NCI-H146 treated with DMSO at 0.1 percent for 48 hours (cell line): ENCODE measurements around the gene PTCHD1.

ENCODE experiments used
- DNase-seq: peaks from one replicate; lab custom pipeline; 2025; ENCODE audit not compliant: unreplicated experiment; lab: John Stamatoyannopoulos, UW

The PTCHD1 gene

DNA sequence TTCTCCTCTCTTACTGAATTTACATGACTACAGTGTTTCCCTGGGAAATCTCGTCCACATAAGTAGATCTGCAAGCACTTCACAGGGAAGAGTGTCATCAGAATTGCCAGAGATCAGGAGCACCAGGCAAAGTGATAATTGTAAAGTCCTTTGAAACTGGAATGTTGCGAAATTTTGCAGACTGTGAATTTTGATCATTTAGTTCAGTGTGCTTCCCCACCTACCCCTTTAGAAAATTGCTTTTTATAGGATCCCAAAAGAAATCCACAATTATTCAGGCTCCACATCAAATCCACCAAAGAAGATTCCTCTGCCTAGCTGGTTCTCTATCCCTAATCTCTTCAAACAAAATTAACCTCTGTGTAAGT lies 10.2 kb downstream of the PTCHD1 start:
- DNase-seq = no peak

GRCh38 chrX:23356189-23356588 lies 21.5 kb downstream of the PTCHD1 start:
- DNase-seq = no peak

- no peak for DNase-seq
Observed at GRCh38 chrX:23364416-23364815, 29.8 kb downstream of the PTCHD1 start.

DNA sequence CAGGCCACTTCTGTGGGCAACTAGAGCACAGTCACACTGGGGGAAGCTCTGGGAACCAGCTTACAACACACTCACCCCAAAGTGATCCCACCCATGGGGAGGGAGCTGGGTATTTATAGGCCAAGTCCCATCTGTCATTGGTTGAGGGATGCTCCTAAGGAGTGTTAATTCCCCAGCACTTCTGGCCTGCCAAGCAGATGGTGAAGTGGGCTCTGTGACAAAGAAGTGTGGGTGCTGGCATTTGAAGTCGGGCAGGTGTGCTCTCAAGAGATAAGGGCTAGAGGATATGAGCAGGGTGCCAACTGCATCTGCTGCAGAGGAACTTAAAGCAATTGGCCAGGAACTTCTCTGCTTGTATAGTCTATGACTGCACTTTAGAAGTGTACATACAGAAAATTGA lies 30.9 kb downstream of the PTCHD1 start:
- no peak for DNase-seq

DNA sequence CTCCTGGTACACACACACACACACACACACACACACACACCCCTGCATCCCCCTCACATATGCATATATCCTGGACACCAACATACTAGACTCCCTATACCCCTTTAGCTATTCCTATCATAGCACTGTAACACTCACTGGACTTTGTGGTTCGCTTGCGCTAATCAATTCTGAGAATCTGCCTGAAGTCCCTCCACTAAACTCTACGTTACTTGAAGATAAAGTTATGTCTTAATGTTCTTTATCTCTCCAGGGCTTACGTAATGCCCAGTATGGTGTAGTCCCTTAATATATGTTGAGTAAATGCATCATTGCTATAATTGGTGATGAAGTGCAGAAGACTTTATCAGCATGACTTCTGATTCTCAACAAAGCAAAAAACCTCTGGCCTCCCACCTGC lies 32.3 kb downstream of the PTCHD1 start:
- no peak for DNase-seq

- no peak for DNase-seq
Observed at GRCh38 chrX:23369027-23369426, 34.4 kb downstream of the PTCHD1 start.

GRCh38 chrX:23372220-23372902 lies 37.7 kb downstream of the PTCHD1 start:
- DNase-seq = no peak

- no peak for DNase-seq
Observed at GRCh38 chrX:23373129-23373804, 38.6 kb downstream of the PTCHD1 start.

- no peak for DNase-seq
Observed at GRCh38 chrX:23374291-23374690, 39.6 kb downstream of the PTCHD1 start.

- no peak for DNase-seq
Observed at GRCh38 chrX:23376581-23376980, 41.9 kb downstream of the PTCHD1 start.

DNA sequence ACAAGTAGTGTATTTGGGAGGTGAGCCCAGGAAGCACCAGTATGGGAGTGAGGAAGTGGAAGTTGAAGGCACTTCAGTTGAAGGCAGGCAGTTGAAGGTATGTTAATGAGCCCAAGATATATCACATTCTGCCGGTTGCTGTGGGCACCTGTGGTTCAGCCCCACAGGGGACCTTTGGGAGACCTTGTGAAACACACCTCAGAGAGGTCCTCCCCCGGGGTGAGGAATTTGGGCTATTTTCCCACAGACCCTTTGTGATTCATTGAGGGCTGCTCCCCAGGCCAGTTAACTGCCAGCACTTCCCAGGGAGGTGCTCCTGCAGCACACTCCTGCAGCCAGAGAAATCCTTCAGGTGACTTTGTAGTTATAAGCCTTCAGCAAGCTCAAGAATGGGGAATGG lies 45.9 kb downstream of the PTCHD1 start:
- DNase-seq = no peak

GRCh38 chrX:23381099-23382087 lies 46.7 kb downstream of the PTCHD1 start:
- no peak for DNase-seq

DNA sequence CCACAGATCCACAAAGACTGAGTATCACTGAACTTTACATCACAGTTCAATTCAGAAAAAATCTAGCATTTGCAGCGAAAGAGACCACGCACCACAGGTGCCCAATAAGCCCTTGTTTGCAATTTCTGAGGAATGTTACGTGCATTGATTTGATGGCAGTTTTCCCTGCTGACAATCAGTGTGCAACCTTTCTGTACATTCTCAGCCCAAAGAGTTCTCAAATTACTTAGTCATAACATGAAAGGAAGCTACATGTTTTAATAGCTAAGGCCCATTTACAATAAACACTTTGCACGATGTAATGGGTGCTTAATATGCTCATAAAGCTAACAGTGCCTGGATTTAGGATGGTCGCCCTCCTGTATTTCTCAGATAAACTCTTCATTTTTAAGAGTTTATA lies 47.9 kb downstream of the PTCHD1 start:
- DNase-seq = no peak

GRCh38 chrX:23383411-23383810 lies 48.8 kb downstream of the PTCHD1 start:
- no peak for DNase-seq

GRCh38 chrX:23385242-23385641 lies 50.6 kb downstream of the PTCHD1 start:
- DNase-seq = no peak

DNA sequence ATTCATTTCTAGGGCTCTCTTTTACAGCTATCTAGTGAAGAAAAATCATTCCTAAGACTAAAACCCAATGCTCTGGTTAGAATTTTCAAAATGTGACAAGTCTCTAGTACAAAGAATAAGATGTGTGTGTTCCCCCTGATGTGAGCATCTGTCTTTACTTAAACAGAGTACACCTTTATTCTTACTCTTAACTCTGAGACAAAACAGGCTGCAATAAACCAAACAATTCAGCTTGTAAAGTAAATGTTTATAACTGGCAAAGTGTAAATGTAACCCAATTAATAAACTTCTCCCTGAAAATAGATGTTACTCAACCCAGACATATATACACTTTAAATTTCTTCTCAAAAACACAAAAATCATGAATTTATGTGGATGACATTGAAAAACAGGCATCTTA lies 51.6 kb downstream of the PTCHD1 start:
- no peak for DNase-seq

GRCh38 chrX:23386726-23387125 lies 52.1 kb downstream of the PTCHD1 start:
- no peak for DNase-seq

- DNase-seq = no peak
Observed at GRCh38 chrX:23387550-23388184, 53.0 kb downstream of the PTCHD1 start.

GRCh38 chrX:23389196-23389792 lies 54.6 kb downstream of the PTCHD1 start:
- no peak for DNase-seq

GRCh38 chrX:23390979-23391378 lies 56.3 kb downstream of the PTCHD1 start:
- DNase-seq = no peak

GRCh38 chrX:23392195-23392594 lies 57.5 kb downstream of the PTCHD1 start:
- DNase-seq = no peak
